ENCODE results near the gene RPS15.

RPS15 gene

GRCh38 chr19:1489463-1490310 lies 51.5 kb downstream of the RPS15 start:
- no peak for DNase-seq

Data from GDM1 (cell line).